ENCODE measurements around the gene APPL2. TPM values are rescaled to one million over a fixed set of nuclear protein-coding genes. Genes with fewer than 3 reads are reported as not detected.

Gene APPL2
- total and polyA plus RNA-seq, 2 of the 13 experiments (the other 11 are each of a cell fraction or from before 2014, with no cell fraction given), result 9.9 to 11.1 TPM

DNA sequence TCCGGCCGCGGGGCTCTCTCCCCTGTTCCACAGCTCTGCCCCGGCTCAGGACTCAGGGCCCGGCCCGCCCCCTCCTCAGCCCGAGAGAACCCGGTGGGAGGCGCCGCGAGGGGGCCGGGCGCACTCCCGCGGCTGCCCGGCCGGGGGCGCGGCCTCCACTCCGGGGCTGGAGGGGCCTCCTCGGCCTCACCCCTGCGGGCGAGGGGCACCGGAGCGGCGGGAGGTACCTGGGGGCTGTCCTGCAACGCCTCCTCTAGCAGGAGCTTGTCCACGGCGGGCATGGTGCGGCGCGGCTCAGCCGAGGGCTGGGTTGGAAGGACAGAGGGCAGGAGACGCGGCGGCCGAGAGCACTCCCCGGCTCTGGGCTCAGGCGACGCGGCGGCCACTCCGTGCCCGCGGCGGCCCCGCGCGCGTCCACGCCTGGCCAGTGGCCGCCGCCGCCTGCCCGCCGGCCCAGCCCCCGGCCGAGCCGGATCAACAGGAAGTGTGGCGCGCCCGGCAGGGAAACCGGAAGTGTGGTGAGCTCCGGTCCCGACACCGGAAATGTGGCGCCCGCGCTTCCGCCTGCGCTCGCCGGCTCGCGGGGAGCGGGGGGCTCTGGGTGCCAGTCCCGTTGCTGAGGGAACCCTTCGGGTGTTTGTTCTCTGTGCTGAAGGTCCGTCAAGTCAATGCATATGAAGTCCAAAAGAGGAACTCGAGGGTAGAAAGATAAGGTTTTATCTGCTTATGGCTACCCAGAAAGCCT, at the start of gene APPL2 (continued):
- TF ChIP-seq TAF15 (IDR thresholded peaks at IDR 0.05; ENCODE audit: low read depth, low read length, poor library complexity, severe bottlenecking) (no peak), RCOR2 (CRISPR knock-in tag; IDR thresholded peaks at IDR 0.05) (no peak), ZMYM4 (CRISPR knock-in tag; IDR thresholded peaks at IDR 0.05) (peak; percentile 73; the same call in 1 of the 2 replicates), ZNF563 (CRISPR knock-in tag; IDR thresholded peaks at IDR 0.05) (peak; percentile 64; the same call in 1 of the 2 replicates), TFE3 (CRISPR knock-in tag; IDR thresholded peaks at IDR 0.05) (0 out of 2 replicates have a peak, but pooled peaks have one; percentile 24), ZNF780A (CRISPR knock-in tag; IDR thresholded peaks at IDR 0.05) (no peak), HMG20A (CRISPR knock-in tag; IDR thresholded peaks at IDR 0.05; ENCODE audit: borderline replicate concordance) (0 out of 2 replicates have a peak, but pooled peaks have one; percentile 8), ZSCAN25 (CRISPR knock-in tag; IDR thresholded peaks at IDR 0.05) (peak; percentile 99), ATF5 (CRISPR knock-in tag; IDR thresholded peaks at IDR 0.05; ENCODE audit: low read depth) (no peak), ZNF616 (CRISPR knock-in tag; IDR thresholded peaks at IDR 0.05; ENCODE audit: low read depth) (no peak), SKI (IDR thresholded peaks at IDR 0.05; ENCODE audit: partially characterized antibody) (peak; percentile 38), ZBTB43 (CRISPR knock-in tag; conservative IDR thresholded peaks at IDR 0.05) (0 out of 2 replicates have a peak, but pooled peaks have one; percentile 27), TBL1XR1 (IDR thresholded peaks at IDR 0.05; ENCODE audit: borderline replicate concordance, low read length, partially characterized antibody) (no peak), TCF7 (IDR thresholded peaks at IDR 0.05; ENCODE audit: low read depth) (no peak), RFX3 (CRISPR knock-in tag; IDR thresholded peaks at IDR 0.05) (peak; percentile 28; the same call in 1 of the 2 replicates), ZNF224 (CRISPR knock-in tag; IDR thresholded peaks at IDR 0.05) (no peak), SPEN (CRISPR knock-in tag; IDR thresholded peaks at IDR 0.05; ENCODE audit: low read depth) (peak; percentile 77; the same call in 1 of the 2 replicates), HOXA5 (CRISPR knock-in tag; IDR thresholded peaks at IDR 0.05) (peak; percentile 41; the same call in 1 of the 2 replicates), GATAD1 (CRISPR knock-in tag; IDR thresholded peaks at IDR 0.05) (peak; percentile 71), TP53 (CRISPR knock-in tag; conservative IDR thresholded peaks at IDR 0.05) (peak; percentile 82; the same call in 1 of the 2 replicates), ZEB1 (IDR thresholded peaks at IDR 0.05; ENCODE audit: insufficient replicate concordance, low read depth) (peak; percentile 28), CTCF (CRISPR knock-in tag; IDR thresholded peaks at IDR 0.05) (peak; percentile 51; the same call in 1 of the 2 replicates), ZNF430 (CRISPR knock-in tag; IDR thresholded peaks at IDR 0.05) (no peak; the same call in 1 of the 2 replicates)
- TF ChIP-seq, protein P1, sequence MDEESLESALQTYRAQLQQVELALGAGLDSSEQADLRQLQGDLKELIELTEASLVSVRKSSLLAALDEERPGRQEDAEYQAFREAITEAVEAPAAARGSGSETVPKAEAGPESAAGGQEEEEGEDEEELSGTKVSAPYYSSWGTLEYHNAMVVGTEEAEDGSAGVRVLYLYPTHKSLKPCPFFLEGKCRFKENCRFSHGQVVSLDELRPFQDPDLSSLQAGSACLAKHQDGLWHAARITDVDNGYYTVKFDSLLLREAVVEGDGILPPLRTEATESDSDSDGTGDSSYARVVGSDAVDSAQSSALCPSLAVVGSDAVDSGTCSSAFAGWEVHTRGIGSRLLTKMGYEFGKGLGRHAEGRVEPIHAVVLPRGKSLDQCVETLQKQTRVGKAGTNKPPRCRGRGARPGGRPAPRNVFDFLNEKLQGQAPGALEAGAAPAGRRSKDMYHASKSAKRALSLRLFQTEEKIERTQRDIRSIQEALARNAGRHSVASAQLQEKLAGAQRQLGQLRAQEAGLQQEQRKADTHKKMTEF (CRISPR knock-in tag; IDR thresholded peaks at IDR 0.05), result peak; percentile 56
